ENCODE results near the gene MAN1C1. TPM values are rescaled to one million over a fixed set of nuclear protein-coding genes. Genes with fewer than 3 reads are reported as not detected.

The MAN1C1 gene
- total RNA-seq, 4 donors from 2014 or later: 28.1 to 60.4 (median 32.7) TPM

DNA sequence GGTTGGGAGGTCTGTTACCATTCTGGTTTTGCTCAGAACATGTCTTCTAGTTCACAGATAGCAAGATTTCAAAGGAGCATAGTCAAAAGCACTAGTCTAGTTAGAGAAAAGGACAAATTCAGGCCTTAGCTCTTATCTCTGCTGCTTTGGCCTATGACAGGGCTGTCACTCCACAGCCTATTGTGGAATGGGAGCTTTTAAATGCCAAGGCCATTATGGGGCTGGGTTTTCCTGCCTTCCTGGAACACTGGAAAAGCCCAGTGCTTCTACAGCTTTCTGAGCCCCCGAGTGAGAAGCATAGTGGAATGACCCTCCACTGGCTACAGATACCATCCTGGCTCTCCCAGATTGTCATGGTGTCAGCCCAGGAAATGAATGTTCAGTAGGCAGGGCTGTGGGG is 212.5 kb downstream of the MAN1C1 start:
- Histone ChIP-seq H3K4me1 (no peaks in the 10 kb centered on the region), H3K36me3 (peaks cover 70 to 76% of the 10 kb centered on the region in 2 donors), H3K27ac (no peak overlapping the region), H3K27me3 (no peaks in the 10 kb centered on the region), H3K9me3 (no peaks in the 10 kb centered on the region), H3K4me3 (replicated peaks in 1 of 3) (no peak overlapping the region)
- TF ChIP-seq POLR2A (IDR thresholded peaks at IDR 0.05): no peak
- TF ChIP-seq, protein P1, sequence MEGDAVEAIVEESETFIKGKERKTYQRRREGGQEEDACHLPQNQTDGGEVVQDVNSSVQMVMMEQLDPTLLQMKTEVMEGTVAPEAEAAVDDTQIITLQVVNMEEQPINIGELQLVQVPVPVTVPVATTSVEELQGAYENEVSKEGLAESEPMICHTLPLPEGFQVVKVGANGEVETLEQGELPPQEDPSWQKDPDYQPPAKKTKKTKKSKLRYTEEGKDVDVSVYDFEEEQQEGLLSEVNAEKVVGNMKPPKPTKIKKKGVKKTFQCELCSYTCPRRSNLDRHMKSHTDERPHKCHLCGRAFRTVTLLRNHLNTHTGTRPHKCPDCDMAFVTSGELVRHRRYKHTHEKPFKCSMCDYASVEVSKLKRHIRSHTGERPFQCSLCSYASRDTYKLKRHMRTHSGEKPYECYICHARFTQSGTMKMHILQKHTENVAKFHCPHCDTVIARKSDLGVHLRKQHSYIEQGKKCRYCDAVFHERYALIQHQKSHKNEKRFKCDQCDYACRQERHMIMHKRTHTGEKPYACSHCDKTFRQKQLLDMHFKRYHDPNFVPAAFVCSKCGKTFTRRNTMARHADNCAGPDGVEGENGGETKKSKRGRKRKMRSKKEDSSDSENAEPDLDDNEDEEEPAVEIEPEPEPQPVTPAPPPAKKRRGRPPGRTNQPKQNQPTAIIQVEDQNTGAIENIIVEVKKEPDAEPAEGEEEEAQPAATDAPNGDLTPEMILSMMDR (IDR thresholded peaks at IDR 0.05): no peak
- WGBS, 2 donors: 91 to 100% methylated on average over 1 of the region's 1 CpG
- intact Hi-C loops (cut with DNase I): no loop called here
- DNase-seq: no peak

DNA sequence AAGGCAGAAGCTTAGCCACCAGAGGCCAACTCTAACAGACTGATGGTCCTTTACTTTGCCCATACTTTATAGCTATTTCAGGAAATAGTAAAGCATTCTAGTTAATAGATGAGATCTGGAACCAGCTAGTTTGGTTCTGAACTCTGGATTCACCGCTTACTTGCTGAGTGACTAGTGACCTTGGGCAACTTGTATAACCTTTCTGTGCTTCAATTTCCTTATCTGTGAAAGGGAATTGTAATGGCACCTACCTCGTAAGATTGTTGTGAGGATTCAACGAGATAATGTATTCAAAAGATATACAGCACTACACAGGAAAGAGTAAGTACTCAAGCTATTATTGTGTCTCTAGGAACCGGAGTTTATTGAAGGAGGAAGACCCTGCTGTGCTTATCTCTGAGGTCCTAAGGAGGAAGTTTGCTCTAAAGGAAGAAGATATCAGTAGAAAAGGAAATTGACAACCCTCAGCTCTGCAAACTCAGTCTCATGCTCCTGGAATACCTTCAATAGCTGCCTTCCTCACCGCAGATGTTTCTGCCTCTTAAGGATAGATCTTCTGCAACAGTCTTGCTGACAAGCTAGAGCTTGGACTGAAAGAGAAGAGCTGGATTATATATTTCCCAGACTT is 215.1 kb downstream of the MAN1C1 start:
- peaks cover 64 to 75% of the 10 kb centered on the region in 2 donors for H3K36me3 ChIP-seq
- intact Hi-C loops (cut with DNase I): no loop called here
- no peak for TF ChIP-seq POLR2A (IDR thresholded peaks at IDR 0.05)
- TF ChIP-seq, protein P1 (IDR thresholded peaks at IDR 0.05): no peak
- WGBS, 2 donors: 63% methylated on average over 5 of the region's 5 CpGs
- H3K9me3 ChIP-seq: no peaks in the 10 kb centered on the region
- no peak for DNase-seq
- no peaks in the 10 kb centered on the region for H3K27me3 ChIP-seq
- H3K4me3 ChIP-seq (replicated peaks in 1 of 3): no peak overlapping the region
- H3K27ac ChIP-seq: no peak overlapping the region
- no peaks in the 10 kb centered on the region for H3K4me1 ChIP-seq

DNA sequence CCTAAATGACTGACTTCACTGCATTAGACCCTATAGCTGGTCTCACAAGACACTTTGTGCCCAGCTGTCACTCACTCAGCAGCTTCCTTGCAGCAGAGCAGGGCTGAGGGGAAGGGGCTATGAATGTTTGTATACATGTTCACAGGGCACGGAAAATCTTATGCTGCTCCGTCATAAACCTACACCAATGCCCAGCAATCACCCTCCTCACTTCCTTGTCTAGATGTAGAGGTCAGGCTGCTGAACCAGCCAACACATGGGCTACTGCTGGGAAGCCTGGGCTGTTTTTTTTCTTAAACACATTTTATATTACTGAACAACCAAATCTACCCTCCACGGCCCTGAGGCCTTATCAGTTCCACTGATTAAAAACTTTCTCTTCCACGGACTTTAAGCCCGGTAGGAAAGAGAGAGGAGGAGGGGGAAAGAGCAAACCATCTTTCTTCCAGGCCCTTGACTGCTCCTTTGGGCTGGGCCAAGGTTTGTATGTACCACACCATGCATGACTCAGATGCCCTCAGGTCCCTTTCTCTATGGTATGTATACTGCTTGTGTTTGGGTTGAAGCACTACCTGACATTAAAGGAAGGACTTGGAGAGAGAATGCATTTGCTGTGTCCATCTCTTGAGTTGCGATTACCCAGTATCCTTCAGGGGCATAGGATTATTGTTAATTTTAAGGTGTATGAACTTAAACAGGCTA is 215.9 kb downstream of the MAN1C1 start:
- no peak for DNase-seq
- Histone ChIP-seq H3K4me1 (no peaks in the 10 kb centered on the region), H3K4me3 (replicated peaks in 1 of 3) (no peak overlapping the region), H3K27ac (no peak overlapping the region), H3K36me3 (peaks cover 56 to 67% of the 10 kb centered on the region in 2 donors), H3K9me3 (no peaks in the 10 kb centered on the region), H3K27me3 (no peaks in the 10 kb centered on the region)
- no peak for TF ChIP-seq POLR2A (IDR thresholded peaks at IDR 0.05)
- TF ChIP-seq, protein P1 (IDR thresholded peaks at IDR 0.05): no peak
- WGBS, 2 donors: 90 to 92% methylated on average over 6 of the region's 6 CpGs
- intact Hi-C loops (cut with DNase I): no loop called here

- intact Hi-C loops (cut with DNase I): no loop called here
These were observed 216.6 kb downstream of the MAN1C1 start for GRCh38 chr1:25833158-25833557.

More at GRCh38 chr1:25833158-25833557, 216.6 kb downstream of the MAN1C1 start:
- no peak overlapping the region for H3K27ac ChIP-seq
- peaks cover 50 to 61% of the 10 kb centered on the region in 2 donors for H3K36me3 ChIP-seq
- H3K4me1 ChIP-seq: no peaks in the 10 kb centered on the region
- TF ChIP-seq, protein P1 (IDR thresholded peaks at IDR 0.05): no peak
- no peaks in the 10 kb centered on the region for H3K9me3 ChIP-seq
- DNase-seq: no peak
- H3K27me3 ChIP-seq: no peaks in the 10 kb centered on the region
- H3K4me3 ChIP-seq (replicated peaks in 1 of 3): no peak overlapping the region
- whole genome bisulfite sequencing, 2 donors: 95 to 99% methylated on average over 5 of the region's 5 CpGs

Other genes with a start within 250 kb of the MAN1C1 start
- 1 to 10 TPM in 1 of 4 donors, under 1 TPM in 2, not detected in 1; 0.33 to 1.5 (median 0.39) TPM for gene RHCE, start 196.0 kb upstream of the MAN1C1 start, total RNA-seq
- 10 to 100 TPM; 25.6 to 31.8 (median 28.7) TPM for gene MACO1, start 185.9 kb upstream of the MAN1C1 start, total RNA-seq
- gene LDLRAP1, start 73.2 kb upstream of the MAN1C1 start, total RNA-seq: 10 to 100 TPM; 25.1 to 40.9 (median 34.4) TPM
- 10 to 100 TPM; 31.2 to 58.2 (median 55.2) TPM for gene SELENON, start 183.4 kb downstream of the MAN1C1 start, total RNA-seq
- gene MTFR1L, start 203.2 kb downstream of the MAN1C1 start, total RNA-seq: 100 to 1,000 TPM in 1 of 4 donors, 10 to 100 TPM in 3; 75.7 to 109 (median 99.2) TPM
- gene AUNIP, start 242.7 kb downstream of the MAN1C1 start, total RNA-seq: not detected